ENCODE data around the gene DOCK3. TPM values are rescaled to one million over a fixed set of nuclear protein-coding genes. Genes with fewer than 3 reads are reported as not detected.
"Not testable (repeated sequence)": the region's sequence is repeated elsewhere in the genome, so short reads cannot be mapped to it uniquely, and the experiment has no call there.

DOCK3 gene
- polyA plus RNA-seq, 4 donors = 0.13 to 0.34 TPM; not detected in 2

- Histone ChIP-seq H3K36me3 (ENCODE audit: control insufficient read depth in 3 of 3, insufficient read depth in 2 of 3, low read depth in 1 of 3, low read length in 3 of 3) (no peaks in the 10 kb centered on the region), H3K4me3 (ENCODE audit: low read depth in 1 of 3, low read length in 3 of 3) (no peak overlapping the region), H3K27me3 (ENCODE audit: control insufficient read depth in 3 of 3, insufficient read depth in 3 of 3, low read length in 3 of 3) (no peaks in the 10 kb centered on the region), H3K4me1 (ENCODE audit: control insufficient read depth in 3 of 3, insufficient read depth in 2 of 3, low read depth in 1 of 3, low read length in 2 of 3) (no peaks in the 10 kb centered on the region), H3K27ac (ENCODE audit: low read depth in 1 of 3, low read length in 2 of 3) (no peak overlapping the region), H3K9me3 (ENCODE audit: control insufficient read depth in 2 of 2, insufficient read depth in 1 of 2, low read depth in 1 of 2, low read length in 1 of 2) (no peaks in the 10 kb centered on the region)
- WGBS, 3 donors = 65 to 76% (median 69%) methylated on average over 3 of the region's 3 CpGs
- DNase-seq (no peak), FAIRE-seq (no peak)
These were observed 605.4 kb downstream of the DOCK3 start for GRCh38 chr3:51280176-51280575.

- H3K4me1 ChIP-seq (ENCODE audit: control insufficient read depth in 3 of 3, insufficient read depth in 2 of 3, low read depth in 1 of 3, low read length in 2 of 3) = no peaks in the 10 kb centered on the region
- H3K9me3 ChIP-seq (ENCODE audit: control insufficient read depth in 2 of 2, insufficient read depth in 1 of 2, low read depth in 1 of 2, low read length in 1 of 2) = no peaks in the 10 kb centered on the region
- DNase-seq (no peak), FAIRE-seq (no peak)
- no peaks in the 10 kb centered on the region for H3K36me3 ChIP-seq (ENCODE audit: control insufficient read depth in 3 of 3, insufficient read depth in 2 of 3, low read depth in 1 of 3, low read length in 3 of 3)
- H3K27ac ChIP-seq (ENCODE audit: low read depth in 1 of 3, low read length in 2 of 3) = no peak overlapping the region
- H3K4me3 ChIP-seq (ENCODE audit: low read depth in 1 of 3, low read length in 3 of 3) = no peak overlapping the region
- no peaks in the 10 kb centered on the region for H3K27me3 ChIP-seq (ENCODE audit: control insufficient read depth in 3 of 3, insufficient read depth in 3 of 3, low read length in 3 of 3)
- 63 to 71% (median 66%) methylated on average over 1 of the region's 1 CpG for WGBS, 3 donors
These were observed 608.2 kb downstream of the DOCK3 start for GRCh38 chr3:51282931-51283330.

GRCh38 chr3:51283421-51283820 is 608.7 kb downstream of the DOCK3 start:
- H3K36me3 ChIP-seq (ENCODE audit: control insufficient read depth in 3 of 3, insufficient read depth in 2 of 3, low read depth in 1 of 3, low read length in 3 of 3) = no peaks in the 10 kb centered on the region
- H3K9me3 ChIP-seq (ENCODE audit: control insufficient read depth in 2 of 2, insufficient read depth in 1 of 2, low read depth in 1 of 2, low read length in 1 of 2) = no peaks in the 10 kb centered on the region
- DNase-seq (no peak), FAIRE-seq (no peak)
- no peak overlapping the region for H3K4me3 ChIP-seq (ENCODE audit: low read depth in 1 of 3, low read length in 3 of 3)
- H3K27ac ChIP-seq (ENCODE audit: low read depth in 1 of 3, low read length in 2 of 3) = no peak overlapping the region
- no peaks in the 10 kb centered on the region for H3K27me3 ChIP-seq (ENCODE audit: control insufficient read depth in 3 of 3, insufficient read depth in 3 of 3, low read length in 3 of 3)
- H3K4me1 ChIP-seq (ENCODE audit: control insufficient read depth in 3 of 3, insufficient read depth in 2 of 3, low read depth in 1 of 3, low read length in 2 of 3) = no peaks in the 10 kb centered on the region
- 68 to 80% (median 77%) methylated on average over 1 of the region's 1 CpG for WGBS, 3 donors

- DNase-seq (no peak), FAIRE-seq (no peak)
- H3K4me3 ChIP-seq (ENCODE audit: low read depth in 1 of 3, low read length in 3 of 3) = no peak overlapping the region
- no peaks in the 10 kb centered on the region for H3K27me3 ChIP-seq (ENCODE audit: control insufficient read depth in 3 of 3, insufficient read depth in 3 of 3, low read length in 3 of 3)
- no peaks in the 10 kb centered on the region for H3K9me3 ChIP-seq (ENCODE audit: control insufficient read depth in 2 of 2, insufficient read depth in 1 of 2, low read depth in 1 of 2, low read length in 1 of 2)
- WGBS, 3 donors = 67 to 79% (median 70%) methylated on average over 2 of the region's 2 CpGs
- no peak overlapping the region for H3K27ac ChIP-seq (ENCODE audit: low read depth in 1 of 3, low read length in 2 of 3)
- H3K4me1 ChIP-seq (ENCODE audit: control insufficient read depth in 3 of 3, insufficient read depth in 2 of 3, low read depth in 1 of 3, low read length in 2 of 3) = no peaks in the 10 kb centered on the region
- no peaks in the 10 kb centered on the region for H3K36me3 ChIP-seq (ENCODE audit: control insufficient read depth in 3 of 3, insufficient read depth in 2 of 3, low read depth in 1 of 3, low read length in 3 of 3)
These were observed 620.9 kb downstream of the DOCK3 start for GRCh38 chr3:51295625-51296024.

GRCh38 chr3:51297333-51297732 is 622.6 kb downstream of the DOCK3 start:
- Histone ChIP-seq H3K36me3 (ENCODE audit: control insufficient read depth in 3 of 3, insufficient read depth in 2 of 3, low read depth in 1 of 3, low read length in 3 of 3) (no peaks in the 10 kb centered on the region), H3K9me3 (ENCODE audit: control insufficient read depth in 2 of 2, insufficient read depth in 1 of 2, low read depth in 1 of 2, low read length in 1 of 2) (no peaks in the 10 kb centered on the region), H3K27ac (ENCODE audit: low read depth in 1 of 3, low read length in 2 of 3) (no peak overlapping the region), H3K4me3 (ENCODE audit: low read depth in 1 of 3, low read length in 3 of 3) (no peak overlapping the region), H3K4me1 (ENCODE audit: control insufficient read depth in 3 of 3, insufficient read depth in 2 of 3, low read depth in 1 of 3, low read length in 2 of 3) (no peaks in the 10 kb centered on the region), H3K27me3 (ENCODE audit: control insufficient read depth in 3 of 3, insufficient read depth in 3 of 3, low read length in 3 of 3) (no peaks in the 10 kb centered on the region)
- DNase-seq = no peak
- FAIRE-seq = no peak

GRCh38 chr3:51304230-51304629 is 629.5 kb downstream of the DOCK3 start:
- Histone ChIP-seq H3K36me3 (ENCODE audit: control insufficient read depth in 3 of 3, insufficient read depth in 2 of 3, low read depth in 1 of 3, low read length in 3 of 3) (no peaks in the 10 kb centered on the region), H3K4me1 (ENCODE audit: control insufficient read depth in 3 of 3, insufficient read depth in 2 of 3, low read depth in 1 of 3, low read length in 2 of 3) (no peaks in the 10 kb centered on the region), H3K27ac (ENCODE audit: low read depth in 1 of 3, low read length in 2 of 3) (no peak overlapping the region), H3K9me3 (ENCODE audit: control insufficient read depth in 2 of 2, insufficient read depth in 1 of 2, low read depth in 1 of 2, low read length in 1 of 2) (peaks cover 0 to 10% of the 10 kb centered on the region in 2 donors), H3K4me3 (ENCODE audit: low read depth in 1 of 3, low read length in 3 of 3) (no peak overlapping the region), H3K27me3 (ENCODE audit: control insufficient read depth in 3 of 3, insufficient read depth in 3 of 3, low read length in 3 of 3) (no peaks in the 10 kb centered on the region)
- 53 to 66% (median 59%) methylated on average over 4 of the region's 4 CpGs for WGBS, 3 donors
- DNase-seq (no peak), FAIRE-seq (no peak)

GRCh38 chr3:51306093-51306492 is 631.4 kb downstream of the DOCK3 start:
- WGBS, 3 donors = 97 to 100% (median 100%) methylated on average over 1 of the region's 1 CpG
- no peak for FAIRE-seq

GRCh38 chr3:51307458-51307857 is 632.7 kb downstream of the DOCK3 start:
- H3K4me3 ChIP-seq (ENCODE audit: low read depth in 1 of 3, low read length in 3 of 3) = no peak overlapping the region
- no peak overlapping the region for H3K27ac ChIP-seq (ENCODE audit: low read depth in 1 of 3, low read length in 2 of 3)
- FAIRE-seq = no peak
- peaks cover 0 to 10% of the 10 kb centered on the region in 2 donors for H3K9me3 ChIP-seq (ENCODE audit: control insufficient read depth in 2 of 2, insufficient read depth in 1 of 2, low read depth in 1 of 2, low read length in 1 of 2)
- DNase-seq = no peak
- no peaks in the 10 kb centered on the region for H3K36me3 ChIP-seq (ENCODE audit: control insufficient read depth in 3 of 3, insufficient read depth in 2 of 3, low read depth in 1 of 3, low read length in 3 of 3)
- WGBS, 3 donors = 53 to 76% (median 62%) methylated on average over 2 of the region's 2 CpGs
- no peaks in the 10 kb centered on the region for H3K27me3 ChIP-seq (ENCODE audit: control insufficient read depth in 3 of 3, insufficient read depth in 3 of 3, low read length in 3 of 3)
- no peaks in the 10 kb centered on the region for H3K4me1 ChIP-seq (ENCODE audit: control insufficient read depth in 3 of 3, insufficient read depth in 2 of 3, low read depth in 1 of 3, low read length in 2 of 3)

More at GRCh38 chr3:51306093-51306492, 631.4 kb downstream of the DOCK3 start:
- no peaks in the 10 kb centered on the region for H3K4me1 ChIP-seq (ENCODE audit: control insufficient read depth in 3 of 3, insufficient read depth in 2 of 3, low read depth in 1 of 3, low read length in 2 of 3)
- no peak overlapping the region for H3K27ac ChIP-seq (ENCODE audit: low read depth in 1 of 3, low read length in 2 of 3)
- peaks cover 0 to 10% of the 10 kb centered on the region in 2 donors for H3K9me3 ChIP-seq (ENCODE audit: control insufficient read depth in 2 of 2, insufficient read depth in 1 of 2, low read depth in 1 of 2, low read length in 1 of 2)
- no peak overlapping the region for H3K4me3 ChIP-seq (ENCODE audit: low read depth in 1 of 3, low read length in 3 of 3)
- no peak for DNase-seq
- no peaks in the 10 kb centered on the region for H3K36me3 ChIP-seq (ENCODE audit: control insufficient read depth in 3 of 3, insufficient read depth in 2 of 3, low read depth in 1 of 3, low read length in 3 of 3)
- no peaks in the 10 kb centered on the region for H3K27me3 ChIP-seq (ENCODE audit: control insufficient read depth in 3 of 3, insufficient read depth in 3 of 3, low read length in 3 of 3)

GRCh38 chr3:51307945-51308607 is 633.3 kb downstream of the DOCK3 start:
- H3K4me1 ChIP-seq (ENCODE audit: control insufficient read depth in 3 of 3, insufficient read depth in 2 of 3, low read depth in 1 of 3, low read length in 2 of 3); H3K9me3 ChIP-seq (ENCODE audit: control insufficient read depth in 2 of 2, insufficient read depth in 1 of 2, low read depth in 1 of 2, low read length in 1 of 2); H3K27me3 ChIP-seq (ENCODE audit: control insufficient read depth in 3 of 3, insufficient read depth in 3 of 3, low read length in 3 of 3); H3K4me3 ChIP-seq (ENCODE audit: low read depth in 1 of 3, low read length in 3 of 3); DNase-seq; FAIRE-seq; H3K36me3 ChIP-seq (ENCODE audit: control insufficient read depth in 3 of 3, insufficient read depth in 2 of 3, low read depth in 1 of 3, low read length in 3 of 3); H3K27ac ChIP-seq (ENCODE audit: low read depth in 1 of 3, low read length in 2 of 3): not testable (repeated sequence)
- WGBS, 3 donors = 38 to 75% methylated on average over 1 of the region's 5 CpGs; no CpG with 5 or more reads in 1 of the 3 donors

Measured in small intestine (tissue), 7 donors.